IPS-20b (cell line): ENCODE data around the gene OSBPL8.

Source experiments
- H3K27ac ChIP-seq: one replicate; pipeline ENCODE4 v1.5.1; 2013; ENCODE audit warnings: low read length
- H3K27me3 ChIP-seq: 2 replicates; pipeline ENCODE4 v1.6.1; 2013; ENCODE audit warnings: mild to moderate bottlenecking, low read length, inconsistent platforms; ENCODE audit not compliant: insufficient read depth
- H3K36me3 ChIP-seq: 2 replicates; pipeline ENCODE4 v1.6.1; 2013; ENCODE audit warnings: low read depth, mild to moderate bottlenecking, inconsistent platforms, low read length, moderate library complexity; ENCODE audit not compliant: insufficient read depth
- H3K4me1 ChIP-seq: 2 replicates; pipeline ENCODE4 v1.6.1; 2013; ENCODE audit warnings: mild to moderate bottlenecking, control low read depth, inconsistent platforms, low read length, moderate library complexity; ENCODE audit not compliant: insufficient read depth
- H3K4me3 ChIP-seq: 2 replicates; pipeline ENCODE4 v1.5.1; 2013; ENCODE audit warnings: mild to moderate bottlenecking, low read length, inconsistent platforms
- H3K9ac ChIP-seq: 2 replicates; pipeline ENCODE4 v1.6.1; 2013; ENCODE audit warnings: low read depth, mild to moderate bottlenecking, inconsistent platforms, low read length, moderate library complexity
- H3K9me3 ChIP-seq: 2 replicates; pipeline ENCODE4 v1.6.1; 2013; ENCODE audit warnings: mild to moderate bottlenecking, low read depth, low read length, inconsistent platforms; ENCODE audit not compliant: insufficient read depth

The OSBPL8 gene

GRCh38 chr12:76311796-76312195 is 247.8 kb downstream of the OSBPL8 start:
- H3K4me1 ChIP-seq: peaks cover 7% of the 10 kb centered on the region; the same call in 1 of the 2 replicates
- no peak overlapping the region for H3K4me3 ChIP-seq
- no peak overlapping the region for H3K9ac ChIP-seq
- H3K27me3 ChIP-seq: no peaks in the 10 kb centered on the region
- H3K9me3 ChIP-seq: no peaks in the 10 kb centered on the region
- H3K36me3 ChIP-seq: no peaks in the 10 kb centered on the region
- no peak overlapping the region for H3K27ac ChIP-seq

- H3K4me1 ChIP-seq: peaks cover 7% of the 10 kb centered on the region; the same call in 1 of the 2 replicates
- H3K9ac ChIP-seq: no peak overlapping the region
- H3K27me3 ChIP-seq: no peaks in the 10 kb centered on the region
- no peaks in the 10 kb centered on the region for H3K36me3 ChIP-seq
- H3K9me3 ChIP-seq: no peaks in the 10 kb centered on the region
- no peak overlapping the region for H3K27ac ChIP-seq
- H3K4me3 ChIP-seq: no peak overlapping the region
Measured at GRCh38 chr12:76310110-76310509, 249.5 kb downstream of the OSBPL8 start.

DNA sequence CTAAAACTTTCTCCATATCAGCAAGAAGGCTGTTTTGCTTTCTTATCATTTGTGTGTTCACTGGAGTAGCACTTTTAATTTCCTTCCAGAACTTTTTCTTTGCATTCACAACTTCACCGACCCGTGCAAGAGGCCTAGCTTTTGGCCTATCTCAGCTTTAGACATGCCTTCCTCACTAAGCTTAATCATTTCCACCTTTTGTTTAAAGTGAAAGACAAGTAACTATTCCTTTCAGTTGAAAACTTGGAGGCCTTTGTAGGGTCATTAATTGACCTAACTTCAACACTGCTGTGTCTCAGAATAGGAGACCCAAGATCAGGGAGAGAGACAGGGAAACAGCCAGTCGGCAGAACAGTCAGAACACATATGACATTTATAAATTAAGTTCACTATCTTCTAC is 250.7 kb downstream of the OSBPL8 start:
- H3K27me3 ChIP-seq: no peaks in the 10 kb centered on the region

GRCh38 chr12:76307083-76307482 is 252.5 kb downstream of the OSBPL8 start:
- Histone ChIP-seq H3K36me3 (no peaks in the 10 kb centered on the region), H3K27me3 (no peaks in the 10 kb centered on the region), H3K9me3 (no peaks in the 10 kb centered on the region), H3K4me3 (no peak overlapping the region), H3K4me1 (peaks cover 3% of the 10 kb centered on the region; the same call in 1 of the 2 replicates), H3K27ac (no peak overlapping the region), H3K9ac (no peak overlapping the region)

More for the DNA sequence above, 250.7 kb downstream of the OSBPL8 start:
- Histone ChIP-seq H3K9ac (no peak overlapping the region), H3K4me1 (peaks cover 7% of the 10 kb centered on the region; the same call in 1 of the 2 replicates), H3K27ac (no peak overlapping the region), H3K9me3 (no peaks in the 10 kb centered on the region), H3K4me3 (no peak overlapping the region), H3K36me3 (no peaks in the 10 kb centered on the region)

- peaks cover 5% of the 10 kb centered on the region for H3K4me1 ChIP-seq
- no peaks in the 10 kb centered on the region for H3K27me3 ChIP-seq
- no peaks in the 10 kb centered on the region for H3K9me3 ChIP-seq
- H3K9ac ChIP-seq: no peak overlapping the region
- H3K36me3 ChIP-seq: no peaks in the 10 kb centered on the region
- H3K27ac ChIP-seq: no peak overlapping the region
- no peak overlapping the region for H3K4me3 ChIP-seq
Measured at GRCh38 chr12:76303989-76304460, 255.5 kb downstream of the OSBPL8 start.

GRCh38 chr12:76303365-76303764 is 256.2 kb downstream of the OSBPL8 start:
- Histone ChIP-seq H3K9me3 (no peaks in the 10 kb centered on the region), H3K27ac (no peak overlapping the region), H3K4me3 (no peak overlapping the region), H3K36me3 (no peaks in the 10 kb centered on the region), H3K27me3 (no peaks in the 10 kb centered on the region), H3K4me1 (peaks cover 5% of the 10 kb centered on the region), H3K9ac (no peak overlapping the region)
